ENCODE data around the gene SLC25A12.

GRCh38 chr2:171813126-171813525 is 80.9 kb downstream of the SLC25A12 start:
- TF ChIP-seq EZH2phosphoT487 (IDR thresholded peaks at IDR 0.05; ENCODE audit: insufficient read depth, low read depth) = no peak
- TF ChIP-seq EZH2 (IDR thresholded peaks at IDR 0.05; ENCODE audit: insufficient read depth, poor library complexity, severe bottlenecking) = no peak
